SU-DHL-6 (cell line): Measurements from ENCODE around the gene PARVB.

Experiments
- H2AFZ ChIP-seq: fragments of 200-600 bp; sonication (generic); 2 replicates; pipeline ENCODE4 v1.6.1; 2014; ENCODE audit warnings: low read depth, mild to moderate bottlenecking, moderate library complexity, mixed read lengths, antibody characterized with exemption, low read length; ENCODE audit not compliant: severe bottlenecking
- H3F3A ChIP-seq: fragments of 200-600 bp; shearing (Covaris generic); 2 replicates; pipeline ENCODE4 v1.6.0; 2016; ENCODE audit warnings: antibody characterized with exemption, mild to moderate bottlenecking; ENCODE audit not compliant: insufficient read depth
- H3K27ac ChIP-seq: fragments of 200-600 bp; sonication (generic); 2 replicates; pipeline ENCODE4 v1.5.1; 2016; ENCODE audit warnings: low read depth, mild to moderate bottlenecking, low read length, moderate library complexity, mixed read lengths
- H3K27me3 ChIP-seq: fragments of 200-600 bp; sonication (generic), shearing (Covaris generic); 2 replicates; pipeline ENCODE4 v1.6.0; 2014; ENCODE audit warnings: mild to moderate bottlenecking, low read length
- H3K36me3 ChIP-seq: fragments of 200-600 bp; sonication (generic); 2 replicates; pipeline ENCODE4 v1.6.1; 2014; ENCODE audit warnings: mild to moderate bottlenecking, low read length, mixed read lengths
- H3K4me2 ChIP-seq: fragments of 300-600, 200-600 bp; shearing (Covaris generic), sonication (generic); 2 replicates; pipeline ENCODE4 v1.6.0; 2014; ENCODE audit warnings: low read length, low read depth, mild to moderate bottlenecking; ENCODE audit not compliant: poor library complexity, severe bottlenecking
- H3K4me3 ChIP-seq: fragments of 200-600 bp; sonication (generic); 2 replicates; pipeline ENCODE4 v1.5.1; 2014; ENCODE audit warnings: antibody characterized with exemption, low read length, mild to moderate bottlenecking, mixed read lengths; ENCODE audit not compliant: insufficient read depth, poor library complexity, severe bottlenecking
- H3K79me2 ChIP-seq: fragments of 200-600 bp; sonication (generic); 2 replicates; pipeline ENCODE4 v1.6.1; 2014; ENCODE audit warnings: mild to moderate bottlenecking, low read length, moderate library complexity; ENCODE audit not compliant: insufficient read depth
- H3K9ac ChIP-seq: fragments of 200-600 bp; sonication (generic); 2 replicates; pipeline ENCODE4 v1.7.0; 2014; ENCODE audit warnings: mild to moderate bottlenecking, low read length
- H3K9me2 ChIP-seq: fragments of 200-600 bp; sonication (generic); replicated peaks from 2 replicates; pipeline ENCODE4 v1.6.1; 2014; ENCODE audit warnings: low read length; ENCODE audit not compliant: insufficient read depth
- H3K9me3 ChIP-seq: fragments of 200-600 bp; sonication (generic); 2 replicates; pipeline ENCODE4 v1.6.1; 2014; ENCODE audit warnings: low read length, mixed read lengths; ENCODE audit not compliant: insufficient read depth
- H4K20me1 ChIP-seq: fragments of 200-600 bp; sonication (generic); 2 replicates; pipeline ENCODE4 v1.6.1; 2014; ENCODE audit warnings: low read depth, mild to moderate bottlenecking, antibody characterized with exemption, low read length, moderate library complexity, mixed read lengths
- CTCF ChIP-seq: fragments of 200-600 bp; sonication (generic); IDR thresholded peaks from one replicate; pipeline ENCODE4 v1.5.1; 2017; ENCODE audit warnings: antibody characterized with exemption, mild to moderate bottlenecking, low read length, moderate library complexity; ENCODE audit not compliant: insufficient read depth, poor library complexity, severe bottlenecking
- EZH2phosphoT487 ChIP-seq: fragments of 200-600 bp; sonication (generic), shearing (Covaris generic); conservative IDR thresholded peaks from 2 replicates; pipeline ENCODE4 v1.6.1; 2018; ENCODE audit warnings: mild to moderate bottlenecking, antibody characterized with exemption, low read length, moderate library complexity, mixed read lengths

PARVB gene

GRCh38 chr22:44137415-44137814, 113.3 kb downstream of the PARVB start:
- H3K36me3 ChIP-seq, result no peaks in the 10 kb centered on the region
- TF ChIP-seq EZH2phosphoT487 (no peak), CTCF (no peak)
- no peaks in the 10 kb centered on the region for H3K9me2 ChIP-seq
- no peaks in the 10 kb centered on the region for H3F3A ChIP-seq
- H3K27ac ChIP-seq, result no peak overlapping the region
- no peak overlapping the region for H2AFZ ChIP-seq
- H3K9ac ChIP-seq, result no peak overlapping the region
- H3K9me3 ChIP-seq, result 0 out of 2 replicates have a peak, but pooled peaks cover 8% of the 10 kb centered on the region
- H3K4me3 ChIP-seq, result no peak overlapping the region
- H3K4me2 ChIP-seq, result no peak overlapping the region
- H3K79me2 ChIP-seq, result no peaks in the 10 kb centered on the region
- H3K27me3 ChIP-seq, result no peaks in the 10 kb centered on the region
- no peaks in the 10 kb centered on the region for H4K20me1 ChIP-seq

- no peaks in the 10 kb centered on the region for H3K79me2 ChIP-seq
- TF ChIP-seq CTCF, result no peak
- no peak for TF ChIP-seq EZH2phosphoT487
- H2AFZ ChIP-seq, result no peak overlapping the region
- H3K27ac ChIP-seq, result no peak overlapping the region
- no peak overlapping the region for H3K4me3 ChIP-seq
- no peak overlapping the region for H3K4me2 ChIP-seq
- no peaks in the 10 kb centered on the region for H3F3A ChIP-seq
- H3K9ac ChIP-seq, result no peak overlapping the region
- no peaks in the 10 kb centered on the region for H3K9me2 ChIP-seq
- H3K36me3 ChIP-seq, result no peaks in the 10 kb centered on the region
- H4K20me1 ChIP-seq, result no peaks in the 10 kb centered on the region
- no peaks in the 10 kb centered on the region for H3K27me3 ChIP-seq
- 0 out of 2 replicates have a peak, but pooled peaks cover 8% of the 10 kb centered on the region for H3K9me3 ChIP-seq
These were observed 115.7 kb downstream of the PARVB start for GRCh38 chr22:44139773-44140172.

- Histone ChIP-seq H2AFZ (no peak overlapping the region), H3K79me2 (no peaks in the 10 kb centered on the region), H3K9me2 (no peaks in the 10 kb centered on the region), H3K4me2 (no peak overlapping the region), H3K36me3 (no peaks in the 10 kb centered on the region), H3F3A (no peaks in the 10 kb centered on the region), H3K9me3 (0 out of 2 replicates have a peak, but pooled peaks cover 1% of the 10 kb centered on the region), H3K4me3 (no peak overlapping the region), H3K27ac (no peak overlapping the region), H3K9ac (no peak overlapping the region), H3K27me3 (no peaks in the 10 kb centered on the region), H4K20me1 (no peaks in the 10 kb centered on the region)
- TF ChIP-seq CTCF, result no peak
- no peak for TF ChIP-seq EZH2phosphoT487
These were observed 118.5 kb downstream of the PARVB start for GRCh38 chr22:44142421-44143104.
